T-cell (primary cell): ENCODE results near the gene PRKAG2. TPM values are rescaled to one million over a fixed set of nuclear protein-coding genes. Genes with fewer than 3 reads are reported as not detected.
"Not testable (repeated sequence)": the region's sequence is repeated elsewhere in the genome, so short reads cannot be mapped to it uniquely, and the experiment has no call there.

ENCODE experiments used
- ATAC-seq, 4 experiments: fragments of 200-7000 bp in 3 of 4; fragments of 150-1000 bp in 1 of 4; cut with Tn5 transposase; replicated peaks in 1 of 4; 1 replicate in 3 of 4; 2 replicates in 1 of 4; pipeline ENCODE4 v1.10.0; 2021; ENCODE audit warnings: moderate library complexity in 3 of 4, mild to moderate bottlenecking in 2 of 4, moderate number of reproducible peaks in 1 of 4
- CTCF ChIA-PET, 2 donors: fragments of 300-600 bp; sonication (Branson Sonifier 250); formaldehyde crosslinking; loops; one replicate each; lab custom pipeline; 2022; ENCODE audit warnings: antibody characterized with exemption in 2 of 2; lab: Charles Lee
- POLR2A ChIA-PET, 2 donors: fragments of 300-600 bp; sonication (Branson Sonifier 250); formaldehyde crosslinking; loops; one replicate each; lab custom pipeline; 2022; ENCODE audit warnings: antibody characterized with exemption in 2 of 2; lab: Charles Lee
- DNase-seq, 35 experiments: peaks; one replicate each; pipeline versions ENCODE4 v3.0.0 to v3.0.0-alpha.2; 2013 to 2023
- H3K27ac ChIP-seq: one replicate; pipeline ENCODE4 v1.5.1; 2013; ENCODE audit warnings: low read length
- H3K27me3 ChIP-seq, 2 experiments: replicated peaks in 1 of 2; 1 replicate in 1 of 2; 2 replicates in 1 of 2; pipeline versions ENCODE4 v1.6.1 to v1.7.0; 2013; ENCODE audit warnings: low read length in 1 of 2, mixed read lengths in 1 of 2; ENCODE audit not compliant: control insufficient read depth in 2 of 2, insufficient read depth in 2 of 2; ENCODE audit errors: extremely low read depth in 1 of 2
- H3K36me3 ChIP-seq, 2 donors: 1 replicate in 1 of 2; 2 replicates in 1 of 2; pipeline versions ENCODE4 v1.6.1 to v1.7.0; 2013; ENCODE audit warnings: low read length in 1 of 2; ENCODE audit not compliant: control insufficient read depth in 2 of 2, insufficient read depth in 1 of 2; ENCODE audit errors: extremely low read depth in 1 of 2
- H3K4me1 ChIP-seq, 2 experiments: 1 replicate in 1 of 2; 2 replicates in 1 of 2; pipeline versions ENCODE4 v1.6.1 to v1.7.0; 2013; ENCODE audit warnings: low read length in 2 of 2, mixed read lengths in 1 of 2; ENCODE audit not compliant: insufficient read depth in 2 of 2, control insufficient read depth in 1 of 2; ENCODE audit errors: extremely low read depth in 1 of 2
- H3K4me3 ChIP-seq, 2 donors: 1 replicate in 1 of 2; 2 replicates in 1 of 2; pipeline versions ENCODE4 v1.5.1 to v1.7.0; 2013; ENCODE audit warnings: mild to moderate bottlenecking in 2 of 2, low read length in 1 of 2, moderate library complexity in 1 of 2; ENCODE audit not compliant: control insufficient read depth in 1 of 2; ENCODE audit errors: extremely low read depth in 1 of 2
- H3K9me3 ChIP-seq: 2 replicates; pipeline ENCODE4 v1.7.0; 2013
- H3K27ac Mint-ChIP-seq, 2 donors: one replicate each; pipeline ENCODE4 v1.8.0; 2020 to 2021; ENCODE audit warnings: mild to moderate bottlenecking in 2 of 2, mixed read lengths in 2 of 2
- H3K27me3 Mint-ChIP-seq, 2 donors: one replicate each; pipeline ENCODE4 v1.8.0; 2021 to 2022; ENCODE audit warnings: mixed read lengths in 2 of 2
- H3K36me3 Mint-ChIP-seq: one replicate; pipeline ENCODE4 v1.8.0; 2021; ENCODE audit warnings: mixed read lengths
- H3K4me1 Mint-ChIP-seq, 3 donors: one replicate each; pipeline ENCODE4 v1.8.0; 2020 to 2022; ENCODE audit warnings: mixed read lengths in 3 of 3, mild to moderate bottlenecking in 1 of 3
- H3K4me3 Mint-ChIP-seq, 3 donors: one replicate each; pipeline ENCODE4 v1.8.0; 2020 to 2022; ENCODE audit warnings: mild to moderate bottlenecking in 3 of 3, mixed read lengths in 3 of 3, moderate library complexity in 3 of 3
- H3K9me3 Mint-ChIP-seq, 3 donors: one replicate each; pipeline ENCODE4 v1.8.0; 2020 to 2022; ENCODE audit warnings: mixed read lengths in 3 of 3
- WGBS: methylation state at CpG from one replicate; pipeline ENCODE4 v1.1.5; 2013; ENCODE audit warnings: missing lambda C conversion rate; ENCODE audit not compliant: insufficient coverage; 5-methylcytosine and 5-hydroxymethylcytosine counted together
- total RNA-seq, 35 experiments: library from RNA in 6 of 35; stranded (reverse) in 6 of 35; fragments of 120-200 nt in 1 of 35; gene quantifications; one replicate each; pipeline versions ENCODE4 v1.2.1 to v1.2.4 and lab custom pipeline; 2013 to 2026

Gene PRKAG2
- total RNA-seq, 5 donors from 2014 or later (not counting 1 experiment from before 2014, with no cell fraction given) = 43.0 to 59.9 (median 49.3) TPM

DNA sequence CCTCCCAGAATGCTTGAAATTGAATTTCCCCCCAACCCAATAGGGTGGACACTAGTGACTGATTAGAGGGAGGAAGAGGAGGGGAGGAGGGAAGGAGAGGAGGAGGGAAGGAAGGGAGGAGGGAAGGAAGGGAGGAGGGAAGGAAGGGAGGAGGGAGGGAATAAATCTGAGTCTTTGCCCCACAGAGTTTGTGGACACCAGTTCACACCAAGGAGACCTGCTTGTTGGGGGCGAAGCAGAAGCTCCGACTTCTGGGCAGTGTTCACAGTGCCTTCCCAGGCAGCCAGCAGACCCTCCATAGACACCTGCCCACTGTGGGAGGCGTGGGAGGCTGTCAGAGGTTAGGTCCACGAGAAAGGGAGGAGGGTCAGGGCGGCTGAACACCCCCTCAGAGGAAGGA, 44.8 kb downstream of the PRKAG2 start:
- peaks cover 0 to 4% of the 10 kb centered on the region in 2 experiments for H3K27me3 ChIP-seq
- H3K27ac ChIP-seq = no peak overlapping the region
- Mint-ChIP-seq H3K4me1 (peaks cover 36 to 37% (median 37%) of the 10 kb centered on the region in 3 donors), H3K36me3 (peaks cover 12% of the 10 kb centered on the region), H3K4me3 (no peak overlapping the region), H3K27me3 (no peaks in the 10 kb centered on the region), H3K27ac (no peak overlapping the region), H3K9me3 (no peaks in the 10 kb centered on the region)
- DNase-seq = no peak
- no peak for ATAC-seq
- H3K36me3 ChIP-seq = peaks cover 2 to 4% of the 10 kb centered on the region in 2 donors
- no peak overlapping the region for H3K4me3 ChIP-seq
- no peaks in the 10 kb centered on the region for H3K9me3 ChIP-seq
- peaks cover 0 to 20% of the 10 kb centered on the region in 2 experiments for H3K4me1 ChIP-seq
- ChIA-PET POLR2A (no interaction called here), CTCF (interaction anchor here in 1 of 2 donors (0.6 kb wide), 1 partner anchor 32 kb away, joined by 3 read pairs; no protein-coding TSS in a partner anchor)
- WGBS = no CpG with 5 or more reads among the region's 5 CpGs

DNA sequence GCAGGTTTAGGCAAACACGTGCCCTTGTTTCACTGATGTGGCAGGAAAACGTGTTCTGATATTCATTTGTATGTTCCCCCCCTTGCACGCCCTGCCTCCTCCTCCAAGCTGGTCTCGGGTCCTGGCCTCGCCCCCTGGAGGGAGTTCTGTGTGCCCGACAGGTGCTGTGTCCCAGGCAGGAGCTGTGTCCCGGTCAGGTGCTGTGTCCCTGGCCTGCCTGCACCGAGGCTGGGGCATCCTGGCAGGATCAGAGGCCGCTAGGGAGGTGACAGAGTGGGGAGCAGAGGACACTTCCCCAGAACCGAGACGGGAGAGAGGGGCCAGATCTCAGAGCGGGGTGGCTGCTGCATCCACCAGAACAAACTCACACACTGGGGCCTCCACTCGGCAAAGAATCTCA, 45.3 kb downstream of the PRKAG2 start:
- Histone ChIP-seq H3K9me3 (no peaks in the 10 kb centered on the region), H3K4me1 (peaks cover 0 to 20% of the 10 kb centered on the region in 2 experiments), H3K27ac (no peak overlapping the region), H3K27me3 (peaks cover 0 to 4% of the 10 kb centered on the region in 2 experiments), H3K4me3 (no peak overlapping the region), H3K36me3 (peaks cover 2 to 4% of the 10 kb centered on the region in 2 donors)
- POLR2A ChIA-PET = no interaction called here
- Mint-ChIP-seq H3K36me3 (peaks cover 13% of the 10 kb centered on the region), H3K27me3 (no peaks in the 10 kb centered on the region), H3K27ac (no peak overlapping the region), H3K4me3 (no peak overlapping the region), H3K4me1 (peaks cover 36 to 40% (median 38%) of the 10 kb centered on the region in 3 donors), H3K9me3 (no peaks in the 10 kb centered on the region)
- no peak for ATAC-seq
- CTCF ChIA-PET = no interaction called here
- WGBS = 89% methylated on average over 6 of the region's 13 CpGs
- no peak for DNase-seq

DNA sequence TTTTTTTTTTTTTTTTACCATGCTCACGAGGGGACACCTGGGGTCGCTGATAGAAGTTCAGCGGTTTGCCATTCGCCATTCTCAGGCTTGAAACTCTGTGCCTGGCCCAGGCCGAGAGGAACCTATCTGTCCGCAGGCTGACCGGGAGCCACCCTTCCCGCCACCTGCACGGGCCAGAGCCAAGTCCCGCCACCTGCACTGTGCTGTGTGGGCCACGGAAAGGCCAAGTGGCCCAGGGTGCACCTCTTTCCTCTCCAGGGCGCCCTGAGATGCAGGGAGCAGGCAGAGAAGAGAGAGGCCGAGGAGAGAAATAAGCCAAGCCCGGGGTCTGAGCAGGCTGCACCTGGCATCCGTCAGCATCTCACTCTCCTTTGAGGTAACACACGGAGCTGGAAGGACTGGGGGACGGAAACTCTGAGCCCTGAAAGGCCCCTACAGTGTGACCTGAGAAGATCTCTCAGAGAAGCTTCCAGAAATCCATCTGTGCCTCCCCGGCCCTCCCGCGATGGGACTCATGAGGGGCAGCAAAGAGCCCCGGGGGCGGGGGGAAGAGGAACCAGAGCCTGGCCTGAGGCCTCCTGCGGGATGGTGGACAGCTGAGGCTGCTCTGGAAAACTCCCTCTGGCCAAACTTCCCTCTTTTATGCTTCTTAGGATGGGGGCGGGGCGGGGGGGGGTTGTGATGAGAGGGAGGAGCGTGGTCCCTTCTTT, 46.6 kb downstream of the PRKAG2 start:
- H3K27ac Mint-ChIP-seq = no peak overlapping the region
- Histone ChIP-seq H3K4me3 (no peak overlapping the region), H3K9me3 (no peaks in the 10 kb centered on the region), H3K36me3 (peaks cover 2 to 4% of the 10 kb centered on the region in 2 donors), H3K4me1 (peaks cover 0 to 23% of the 10 kb centered on the region in 2 experiments), H3K27me3 (peaks cover 0 to 4% of the 10 kb centered on the region in 2 experiments), H3K27ac (no peak overlapping the region)
- H3K9me3 Mint-ChIP-seq = no peaks in the 10 kb centered on the region
- H3K4me1 Mint-ChIP-seq = peaks cover 37 to 53% (median 38%) of the 10 kb centered on the region in 3 donors
- peaks cover 15% of the 10 kb centered on the region for H3K36me3 Mint-ChIP-seq
- WGBS = 94% methylated on average over 16 of the region's 26 CpGs
- ATAC-seq = no peak
- H3K27me3 Mint-ChIP-seq = no peaks in the 10 kb centered on the region
- no peak overlapping the region for H3K4me3 Mint-ChIP-seq
- DNase-seq = no peak
- CTCF ChIA-PET = no interaction called here
- POLR2A ChIA-PET = no interaction called here

DNA sequence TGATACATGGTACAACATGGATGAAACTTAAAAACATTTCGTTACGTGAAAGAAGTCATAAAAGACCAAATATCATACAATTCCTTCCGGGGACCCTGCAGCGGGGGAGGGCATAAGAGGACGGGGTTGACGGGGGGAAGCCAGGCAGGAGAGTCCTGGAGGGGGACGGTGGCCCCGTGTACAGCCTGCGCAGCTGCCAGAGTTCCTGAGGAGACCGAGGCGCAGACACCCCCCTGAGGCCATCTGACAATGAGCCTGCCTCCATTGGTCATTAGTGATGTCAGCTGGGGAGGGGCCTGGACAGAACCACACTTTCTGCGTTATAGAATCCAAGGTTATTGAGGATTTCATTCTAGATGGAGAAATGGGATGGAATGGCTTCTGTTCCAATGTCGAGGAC, 47.2 kb downstream of the PRKAG2 start:
- DNase-seq (no peak), ATAC-seq (no peak)
- Mint-ChIP-seq H3K27me3 (no peaks in the 10 kb centered on the region), H3K27ac (no peak overlapping the region), H3K36me3 (peaks cover 15% of the 10 kb centered on the region), H3K9me3 (no peaks in the 10 kb centered on the region), H3K4me1 (peaks cover 34 to 50% (median 36%) of the 10 kb centered on the region in 3 donors), H3K4me3 (no peak overlapping the region)
- peaks cover 2 to 4% of the 10 kb centered on the region in 2 donors for H3K36me3 ChIP-seq
- POLR2A ChIA-PET = no interaction called here
- H3K27me3 ChIP-seq = peaks cover 0 to 4% of the 10 kb centered on the region in 2 experiments
- H3K9me3 ChIP-seq = no peaks in the 10 kb centered on the region
- no peak overlapping the region for H3K27ac ChIP-seq
- H3K4me3 ChIP-seq = no peak overlapping the region
- H3K4me1 ChIP-seq = peaks cover 0 to 21% of the 10 kb centered on the region in 2 experiments
- CTCF ChIA-PET = no interaction called here
- 95% methylated on average over 8 of the region's 13 CpGs for WGBS

DNA sequence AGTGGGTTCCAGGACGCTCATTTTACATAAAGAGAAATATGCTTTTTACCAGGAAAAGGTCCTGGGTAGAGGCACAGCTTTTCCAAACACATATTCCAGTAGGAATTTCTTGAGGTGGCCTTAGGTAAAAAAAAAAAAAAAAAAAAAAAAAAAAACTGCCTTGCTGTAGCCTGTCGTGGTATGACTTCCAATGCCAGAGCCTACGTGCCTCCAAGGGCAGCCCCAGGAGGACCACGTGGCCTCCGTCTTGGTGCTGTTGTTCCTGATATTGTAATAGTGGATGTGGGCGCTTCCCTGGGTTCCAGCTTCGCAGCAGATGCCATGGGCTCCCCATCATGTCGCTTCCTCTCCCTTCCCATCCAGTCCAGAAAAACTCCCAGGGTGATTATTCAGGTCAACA, 49.3 kb downstream of the PRKAG2 start:
- Histone ChIP-seq H3K4me1 (peaks cover 0 to 6% of the 10 kb centered on the region in 2 experiments), H3K27ac (no peak overlapping the region), H3K27me3 (peaks cover 0 to 4% of the 10 kb centered on the region in 2 experiments), H3K9me3 (no peaks in the 10 kb centered on the region), H3K4me3 (no peak overlapping the region), H3K36me3 (peaks cover 0 to 2% of the 10 kb centered on the region in 2 donors)
- H3K4me1 Mint-ChIP-seq = peaks cover 18 to 38% (median 20%) of the 10 kb centered on the region in 3 donors
- ChIA-PET POLR2A (no interaction called here), CTCF (no interaction called here)
- no peaks in the 10 kb centered on the region for H3K9me3 Mint-ChIP-seq
- no peak overlapping the region for H3K4me3 Mint-ChIP-seq
- WGBS = 100% methylated on average over 1 of the region's 8 CpGs
- H3K27me3 Mint-ChIP-seq = no peaks in the 10 kb centered on the region
- peaks cover 10% of the 10 kb centered on the region for H3K36me3 Mint-ChIP-seq
- no peak for ATAC-seq
- DNase-seq = no peak
- no peak overlapping the region for H3K27ac Mint-ChIP-seq

DNA sequence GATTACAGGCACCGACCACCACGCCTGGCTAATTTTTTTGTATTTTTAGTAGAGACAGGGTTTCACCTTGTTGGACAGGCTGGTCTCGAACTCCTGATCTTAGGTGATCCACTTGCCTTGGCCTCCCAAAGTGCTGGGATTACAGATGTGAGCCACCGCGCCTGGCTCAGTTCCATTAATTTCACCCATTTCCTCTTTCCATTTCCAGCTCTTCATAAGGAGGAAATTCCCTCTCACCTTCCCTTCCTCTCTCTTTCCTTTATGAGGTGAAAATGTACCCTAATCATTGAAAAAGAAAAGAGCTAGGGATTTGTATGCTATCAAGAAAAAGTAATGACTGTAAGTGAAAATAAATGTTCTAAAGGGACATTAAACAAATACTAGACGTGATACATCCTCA, 50.6 kb downstream of the PRKAG2 start:
- H3K36me3 Mint-ChIP-seq = peaks cover 15% of the 10 kb centered on the region
- H3K27ac Mint-ChIP-seq, H3K27ac ChIP-seq, H3K4me3 Mint-ChIP-seq, DNase-seq, CTCF ChIA-PET, H3K9me3 ChIP-seq, ATAC-seq, H3K27me3 Mint-ChIP-seq, H3K4me3 ChIP-seq, H3K9me3 Mint-ChIP-seq, H3K4me1 ChIP-seq, H3K27me3 ChIP-seq, H3K36me3 ChIP-seq: not testable (repeated sequence)
- WGBS = 100% methylated on average over 1 of the region's 6 CpGs
- POLR2A ChIA-PET = interaction anchor here in 1 of 2 donors (0.7 kb wide), 1 partner anchor 22 kb away, joined by 6 read pairs; no protein-coding TSS in a partner anchor
- peaks cover 21 to 45% (median 23%) of the 10 kb centered on the region in 3 donors for H3K4me1 Mint-ChIP-seq
